ENCODE measurements around the gene RAB38. TPM values are rescaled to one million over a fixed set of nuclear protein-coding genes. Genes with fewer than 3 reads are reported as not detected.

RAB38 gene
- total and polyA plus RNA-seq, 5 donors from 2014 or later = 0.36 to 2.6 (median 1.6) TPM

- Mint-ChIP-seq H3K36me3 (no peaks in the 10 kb centered on the region), H3K4me1 (no peaks in the 10 kb centered on the region), H3K4me3 (no peak overlapping the region), H3K27ac (no peak overlapping the region), H3K27me3 (peaks cover 19% of the 10 kb centered on the region), H3K9me3 (peaks cover 0 to 2% (median 0%) of the 10 kb centered on the region in 7 donors)
- no peaks in the 10 kb centered on the region for H3K36me3 ChIP-seq (ENCODE audit: control insufficient read depth, insufficient read depth, low read length)
- ATAC-seq (ENCODE audit: low read depth in 2 of 2) = no peak
- no peak for DNase-seq
- no peak overlapping the region for H3K27ac ChIP-seq (ENCODE audit: insufficient read depth, low read length, poor library complexity, severe bottlenecking)
- H3K4me3 ChIP-seq (ENCODE audit: low read depth, low read length) = no peak overlapping the region
- H3K27me3 ChIP-seq (ENCODE audit: control insufficient read depth, insufficient read depth, low read length) = peaks cover 2% of the 10 kb centered on the region
- H3K4me1 ChIP-seq (ENCODE audit: control insufficient read depth, insufficient read depth, low read length, poor library complexity, severe bottlenecking) = no peaks in the 10 kb centered on the region
- no peaks in the 10 kb centered on the region for H3K9me3 ChIP-seq (ENCODE audit: control insufficient read depth in 2 of 2, low read length in 2 of 2)
Measured at GRCh38 chr11:88102598-88102934, 72.7 kb downstream of the RAB38 start.

GRCh38 chr11:88101881-88102597 lies 73.2 kb downstream of the RAB38 start:
- Histone ChIP-seq H3K9me3 (ENCODE audit: control insufficient read depth in 2 of 2, low read length in 2 of 2) (no peaks in the 10 kb centered on the region), H3K4me1 (ENCODE audit: control insufficient read depth, insufficient read depth, low read length, poor library complexity, severe bottlenecking) (no peaks in the 10 kb centered on the region), H3K36me3 (ENCODE audit: control insufficient read depth, insufficient read depth, low read length) (no peaks in the 10 kb centered on the region), H3K4me3 (ENCODE audit: low read depth, low read length) (no peak overlapping the region), H3K27ac (ENCODE audit: insufficient read depth, low read length, poor library complexity, severe bottlenecking) (no peak overlapping the region), H3K27me3 (ENCODE audit: control insufficient read depth, insufficient read depth, low read length) (peaks cover 5% of the 10 kb centered on the region)
- Mint-ChIP-seq H3K27ac (no peak overlapping the region), H3K4me3 (no peak overlapping the region), H3K36me3 (no peaks in the 10 kb centered on the region), H3K27me3 (peaks cover 19% of the 10 kb centered on the region), H3K4me1 (no peaks in the 10 kb centered on the region), H3K9me3 (no peaks in the 10 kb centered on the region)
- no peak for ATAC-seq (ENCODE audit: low read depth in 2 of 2)
- DNase-seq = no peak

- ATAC-seq (ENCODE audit: low read depth in 2 of 2) (no peak), DNase-seq (no peak)
- Mint-ChIP-seq H3K27me3 (peaks cover 19% of the 10 kb centered on the region), H3K36me3 (no peaks in the 10 kb centered on the region), H3K4me3 (no peak overlapping the region), H3K27ac (no peak overlapping the region), H3K4me1 (no peaks in the 10 kb centered on the region), H3K9me3 (no peaks in the 10 kb centered on the region)
- no peaks in the 10 kb centered on the region for H3K9me3 ChIP-seq (ENCODE audit: control insufficient read depth in 2 of 2, low read length in 2 of 2)
- H3K27me3 ChIP-seq (ENCODE audit: control insufficient read depth, insufficient read depth, low read length) = peaks cover 8% of the 10 kb centered on the region
- H3K4me1 ChIP-seq (ENCODE audit: control insufficient read depth, insufficient read depth, low read length, poor library complexity, severe bottlenecking) = no peaks in the 10 kb centered on the region
- no peak overlapping the region for H3K27ac ChIP-seq (ENCODE audit: insufficient read depth, low read length, poor library complexity, severe bottlenecking)
- H3K4me3 ChIP-seq (ENCODE audit: low read depth, low read length) = no peak overlapping the region
- H3K36me3 ChIP-seq (ENCODE audit: control insufficient read depth, insufficient read depth, low read length) = no peaks in the 10 kb centered on the region
Measured at GRCh38 chr11:88100151-88100550, 75.1 kb downstream of the RAB38 start.

- Mint-ChIP-seq H3K9me3 (no peaks in the 10 kb centered on the region), H3K27ac (no peak overlapping the region), H3K27me3 (peaks cover 16% of the 10 kb centered on the region), H3K4me1 (no peaks in the 10 kb centered on the region), H3K36me3 (no peaks in the 10 kb centered on the region), H3K4me3 (no peak overlapping the region)
- DNase-seq (no peak), ATAC-seq (ENCODE audit: low read depth in 2 of 2) (no peak)
- H3K27me3 ChIP-seq (ENCODE audit: control insufficient read depth, insufficient read depth, low read length) = peaks cover 8% of the 10 kb centered on the region
- H3K9me3 ChIP-seq (ENCODE audit: control insufficient read depth in 2 of 2, low read length in 2 of 2) = no peaks in the 10 kb centered on the region
- no peaks in the 10 kb centered on the region for H3K4me1 ChIP-seq (ENCODE audit: control insufficient read depth, insufficient read depth, low read length, poor library complexity, severe bottlenecking)
- H3K27ac ChIP-seq (ENCODE audit: insufficient read depth, low read length, poor library complexity, severe bottlenecking) = no peak overlapping the region
- no peaks in the 10 kb centered on the region for H3K36me3 ChIP-seq (ENCODE audit: control insufficient read depth, insufficient read depth, low read length)
- H3K4me3 ChIP-seq (ENCODE audit: low read depth, low read length) = no peak overlapping the region
Measured at GRCh38 chr11:88098289-88098688, 77.0 kb downstream of the RAB38 start.

GRCh38 chr11:88089134-88089533 lies 86.1 kb downstream of the RAB38 start:
- H3K4me3 ChIP-seq (ENCODE audit: low read depth, low read length) = no peak overlapping the region
- Mint-ChIP-seq H3K4me1 (no peaks in the 10 kb centered on the region), H3K27me3 (peaks cover 4% of the 10 kb centered on the region), H3K9me3 (peaks cover 0 to 3% (median 0%) of the 10 kb centered on the region in 7 donors), H3K36me3 (no peaks in the 10 kb centered on the region), H3K4me3 (no peak overlapping the region), H3K27ac (no peak overlapping the region)
- no peaks in the 10 kb centered on the region for H3K4me1 ChIP-seq (ENCODE audit: control insufficient read depth, insufficient read depth, low read length, poor library complexity, severe bottlenecking)
- no peaks in the 10 kb centered on the region for H3K36me3 ChIP-seq (ENCODE audit: control insufficient read depth, insufficient read depth, low read length)
- DNase-seq (no peak), ATAC-seq (ENCODE audit: low read depth in 2 of 2) (no peak)
- H3K27me3 ChIP-seq (ENCODE audit: control insufficient read depth, insufficient read depth, low read length) = no peaks in the 10 kb centered on the region
- no peak overlapping the region for H3K27ac ChIP-seq (ENCODE audit: insufficient read depth, low read length, poor library complexity, severe bottlenecking)
- no peaks in the 10 kb centered on the region for H3K9me3 ChIP-seq (ENCODE audit: control insufficient read depth in 2 of 2, low read length in 2 of 2)

GRCh38 chr11:88087337-88087736 lies 87.9 kb downstream of the RAB38 start:
- Histone ChIP-seq H3K27ac (ENCODE audit: insufficient read depth, low read length, poor library complexity, severe bottlenecking) (no peak overlapping the region), H3K36me3 (ENCODE audit: control insufficient read depth, insufficient read depth, low read length) (no peaks in the 10 kb centered on the region), H3K4me3 (ENCODE audit: low read depth, low read length) (no peak overlapping the region), H3K27me3 (ENCODE audit: control insufficient read depth, insufficient read depth, low read length) (peaks cover 2% of the 10 kb centered on the region), H3K4me1 (ENCODE audit: control insufficient read depth, insufficient read depth, low read length, poor library complexity, severe bottlenecking) (no peaks in the 10 kb centered on the region), H3K9me3 (ENCODE audit: control insufficient read depth in 2 of 2, low read length in 2 of 2) (no peaks in the 10 kb centered on the region)
- Mint-ChIP-seq H3K9me3 (peaks cover 0 to 3% (median 0%) of the 10 kb centered on the region in 7 donors), H3K4me3 (no peak overlapping the region), H3K27ac (no peak overlapping the region), H3K27me3 (peaks cover 4% of the 10 kb centered on the region), H3K4me1 (no peaks in the 10 kb centered on the region), H3K36me3 (no peaks in the 10 kb centered on the region)
- DNase-seq = no peak
- ATAC-seq (ENCODE audit: low read depth in 2 of 2) = no peak

- Histone ChIP-seq H3K27me3 (ENCODE audit: control insufficient read depth, insufficient read depth, low read length) (peaks cover 3% of the 10 kb centered on the region), H3K9me3 (ENCODE audit: control insufficient read depth in 2 of 2, low read length in 2 of 2) (no peaks in the 10 kb centered on the region), H3K4me1 (ENCODE audit: control insufficient read depth, insufficient read depth, low read length, poor library complexity, severe bottlenecking) (no peaks in the 10 kb centered on the region), H3K4me3 (ENCODE audit: low read depth, low read length) (no peak overlapping the region), H3K36me3 (ENCODE audit: control insufficient read depth, insufficient read depth, low read length) (no peaks in the 10 kb centered on the region), H3K27ac (ENCODE audit: insufficient read depth, low read length, poor library complexity, severe bottlenecking) (no peak overlapping the region)
- no peaks in the 10 kb centered on the region for H3K4me1 Mint-ChIP-seq
- no peak for ATAC-seq (ENCODE audit: low read depth in 2 of 2)
- no peaks in the 10 kb centered on the region for H3K36me3 Mint-ChIP-seq
- H3K27me3 Mint-ChIP-seq = peaks cover 4% of the 10 kb centered on the region
- H3K9me3 Mint-ChIP-seq = peaks cover 0 to 3% (median 0%) of the 10 kb centered on the region in 7 donors
- no peak overlapping the region for H3K27ac Mint-ChIP-seq
- DNase-seq = no peak
- H3K4me3 Mint-ChIP-seq = no peak overlapping the region
Measured at GRCh38 chr11:88086297-88086696, 88.9 kb downstream of the RAB38 start.

GRCh38 chr11:88070437-88070836 lies 104.8 kb downstream of the RAB38 start:
- peaks cover 0 to 9% (median 0%) of the 10 kb centered on the region in 7 donors for H3K9me3 Mint-ChIP-seq
- DNase-seq (no peak), ATAC-seq (ENCODE audit: low read depth in 2 of 2) (no peak)
- no peaks in the 10 kb centered on the region for H3K4me1 Mint-ChIP-seq
- no peaks in the 10 kb centered on the region for H3K9me3 ChIP-seq (ENCODE audit: control insufficient read depth in 2 of 2, low read length in 2 of 2)
- H3K27me3 Mint-ChIP-seq = peaks cover 18% of the 10 kb centered on the region
- H3K4me3 Mint-ChIP-seq = no peak overlapping the region
- no peak overlapping the region for H3K27ac ChIP-seq (ENCODE audit: insufficient read depth, low read length, poor library complexity, severe bottlenecking)
- H3K27ac Mint-ChIP-seq = no peak overlapping the region
- H3K27me3 ChIP-seq (ENCODE audit: control insufficient read depth, insufficient read depth, low read length) = peaks cover 1% of the 10 kb centered on the region
- no peaks in the 10 kb centered on the region for H3K4me1 ChIP-seq (ENCODE audit: control insufficient read depth, insufficient read depth, low read length, poor library complexity, severe bottlenecking)
- H3K36me3 Mint-ChIP-seq = no peaks in the 10 kb centered on the region
- H3K36me3 ChIP-seq (ENCODE audit: control insufficient read depth, insufficient read depth, low read length) = no peaks in the 10 kb centered on the region
- no peak overlapping the region for H3K4me3 ChIP-seq (ENCODE audit: low read depth, low read length)
